Mammary epithelial cell (primary cell): ENCODE measurements around the gene OLFML2A.

Experiments
- CTCF ChIP-seq, 2 donors: IDR thresholded peaks in 1 of 2; conservative IDR thresholded peaks in 1 of 2; 2 replicates each; pipeline ENCODE4 v1.5.1; 2011 to 2012; ENCODE audit warnings: inconsistent platforms in 2 of 2, low read length in 2 of 2, mild to moderate bottlenecking in 2 of 2, control low read depth in 1 of 2, low read depth in 1 of 2; ENCODE audit not compliant: insufficient read depth in 1 of 2; ENCODE audit errors: extremely low read depth in 1 of 2
- EZH2 ChIP-seq: IDR thresholded peaks from 2 replicates; pipeline ENCODE4 v1.6.1; 2012; ENCODE audit warnings: low read length, inconsistent platforms, borderline replicate concordance

- TF ChIP-seq CTCF (conservative IDR thresholded peaks at IDR 0.05 in 1 of 2, IDR thresholded peaks at IDR 0.05 in 1 of 2; ENCODE audit: extremely low read depth in 1 of 2, insufficient read depth in 1 of 2, low read depth in 1 of 2, low read length in 2 of 2): no peak
- TF ChIP-seq EZH2: no peak
Observed at GRCh38 chr9:124805186-124805585, 28.3 kb downstream of the OLFML2A start.
